Cardiac fibroblast (primary cell): ENCODE data around the gene STX1A.

Experiments used
- DNase-seq, 2 donors: peaks; one replicate each; pipeline versions ENCODE4 v3.0.0 to v3.0.0-alpha.2; 2010; ENCODE audit warnings: low read depth in 2 of 2
- H3K4me3 ChIP-seq, 2 donors: replicated peaks in 1 of 2; 1 replicate in 1 of 2; 2 replicates in 1 of 2; pipeline ENCODE4 v1.5.1; 2011; ENCODE audit warnings: low read depth in 2 of 2, low read length in 2 of 2, mild to moderate bottlenecking in 2 of 2, moderate library complexity in 1 of 2
- CTCF ChIP-seq: IDR thresholded peaks from one replicate; pipeline ENCODE4 v1.5.1; 2011; ENCODE audit warnings: low read depth, mild to moderate bottlenecking, low read length, inconsistent platforms

STX1A gene

DNA sequence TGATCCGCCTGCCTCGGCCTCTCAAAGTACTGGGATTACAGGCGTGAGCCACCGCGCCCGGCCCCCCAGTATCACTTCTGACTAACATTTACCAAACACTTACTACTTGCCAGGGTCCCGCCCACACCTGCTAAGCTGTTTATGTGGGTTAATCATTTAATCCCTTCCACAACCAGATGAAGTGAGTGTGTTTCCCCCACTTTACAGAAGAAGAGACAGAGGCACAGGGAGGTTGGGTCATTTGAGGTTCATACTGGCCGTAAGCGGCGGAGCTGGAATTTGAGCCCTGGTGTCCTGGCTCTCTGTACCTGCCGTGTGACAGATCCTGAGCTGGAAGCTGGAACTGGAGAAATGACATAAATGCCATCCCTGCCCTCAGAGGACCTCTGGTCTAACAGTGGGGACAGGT, 66.9 kb downstream of the STX1A start:
- H3K4me3 ChIP-seq = no peak overlapping the region
- no peak for DNase-seq
- TF ChIP-seq CTCF = no peak

DNA sequence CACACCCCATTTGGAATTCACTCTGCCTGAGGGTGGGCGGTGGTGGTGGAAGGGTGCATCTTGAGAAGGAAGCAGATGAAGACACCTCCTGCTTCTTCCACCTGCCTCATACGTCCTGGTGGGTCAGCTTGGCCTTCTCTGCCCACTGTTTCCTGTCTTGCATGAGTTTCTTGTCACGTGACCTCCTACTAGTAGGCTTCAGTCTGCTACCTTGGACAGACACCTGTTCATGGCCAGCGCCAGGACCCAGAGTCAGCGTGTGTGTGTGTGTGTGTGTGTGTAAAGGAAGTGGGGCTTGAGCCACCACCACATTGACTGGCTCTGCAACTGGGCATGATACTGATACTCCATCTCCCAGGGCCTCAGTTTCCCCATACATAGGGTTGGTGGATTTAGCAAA, 68.9 kb downstream of the STX1A start:
- H3K4me3 ChIP-seq = no peak overlapping the region
- TF ChIP-seq CTCF = no peak
- DNase-seq = no peak

DNA sequence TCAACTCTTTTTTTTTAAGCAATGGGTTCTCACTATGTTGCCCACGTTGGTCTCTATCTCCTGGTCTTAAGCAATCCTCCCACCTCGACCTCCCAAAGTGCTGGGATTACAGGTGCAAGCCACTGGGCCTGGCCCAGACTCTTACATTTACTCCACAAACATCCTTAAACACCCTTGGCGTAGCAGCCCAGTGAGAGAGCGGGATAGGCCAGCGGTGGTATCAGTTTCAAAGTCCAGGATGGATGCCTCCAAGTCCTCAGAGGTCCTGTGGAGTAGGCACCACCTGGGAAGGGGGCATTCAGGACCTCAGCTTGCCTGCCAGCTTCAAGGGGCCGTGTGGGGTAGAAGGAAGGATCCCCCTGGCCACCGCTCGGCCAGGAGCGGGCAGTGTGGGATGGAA, 69.9 kb downstream of the STX1A start:
- no peak for TF ChIP-seq CTCF
- no peak overlapping the region for H3K4me3 ChIP-seq
- no peak for DNase-seq
